Measurements from ENCODE around the gene SYNPR. TPM values are rescaled to one million over a fixed set of nuclear protein-coding genes. Genes with fewer than 3 reads are reported as not detected.
A peak's percentile ranks its signal among the peaks of the same experiment; 100 is the strongest.

The SYNPR gene
- total RNA-seq, 1 experiment from 2014 or later = 0.17 TPM

DNA sequence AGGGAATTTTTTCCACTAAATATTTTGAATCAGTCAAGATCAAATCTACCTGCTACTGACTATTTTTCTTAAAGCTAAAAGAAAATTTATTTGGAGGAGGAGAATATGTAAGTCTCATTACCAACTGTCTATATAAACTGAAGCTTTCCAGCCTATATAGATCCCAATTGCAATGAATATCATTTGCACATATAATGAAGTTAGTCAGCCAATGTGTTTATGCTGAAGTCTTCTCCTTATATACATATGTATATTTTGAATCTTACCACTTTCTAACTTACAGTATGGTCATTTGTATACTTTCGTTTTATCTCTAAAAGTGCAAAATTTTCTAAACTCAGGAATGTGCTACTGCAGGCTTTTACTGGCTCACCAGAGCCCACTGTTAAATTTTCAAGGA, 136.5 kb downstream of the SYNPR start:
- H3K4me1 Mint-ChIP-seq = peaks cover 13 to 37% of the 10 kb centered on the region in 2 experiments

More for the DNA sequence above, 136.5 kb downstream of the SYNPR start:
- peak overlapping the region in 2 of 3 experiments; percentile 92 to 95; a peak in 3 of 7 replicates for H3K27ac Mint-ChIP-seq
- H3K4ac ChIP-seq (ENCODE audit: low read depth, low read length) = no peak overlapping the region
- no peaks in the 10 kb centered on the region for H3K27me3 Mint-ChIP-seq (ENCODE audit: low read depth)
- TF ChIP-seq, protein P1, sequence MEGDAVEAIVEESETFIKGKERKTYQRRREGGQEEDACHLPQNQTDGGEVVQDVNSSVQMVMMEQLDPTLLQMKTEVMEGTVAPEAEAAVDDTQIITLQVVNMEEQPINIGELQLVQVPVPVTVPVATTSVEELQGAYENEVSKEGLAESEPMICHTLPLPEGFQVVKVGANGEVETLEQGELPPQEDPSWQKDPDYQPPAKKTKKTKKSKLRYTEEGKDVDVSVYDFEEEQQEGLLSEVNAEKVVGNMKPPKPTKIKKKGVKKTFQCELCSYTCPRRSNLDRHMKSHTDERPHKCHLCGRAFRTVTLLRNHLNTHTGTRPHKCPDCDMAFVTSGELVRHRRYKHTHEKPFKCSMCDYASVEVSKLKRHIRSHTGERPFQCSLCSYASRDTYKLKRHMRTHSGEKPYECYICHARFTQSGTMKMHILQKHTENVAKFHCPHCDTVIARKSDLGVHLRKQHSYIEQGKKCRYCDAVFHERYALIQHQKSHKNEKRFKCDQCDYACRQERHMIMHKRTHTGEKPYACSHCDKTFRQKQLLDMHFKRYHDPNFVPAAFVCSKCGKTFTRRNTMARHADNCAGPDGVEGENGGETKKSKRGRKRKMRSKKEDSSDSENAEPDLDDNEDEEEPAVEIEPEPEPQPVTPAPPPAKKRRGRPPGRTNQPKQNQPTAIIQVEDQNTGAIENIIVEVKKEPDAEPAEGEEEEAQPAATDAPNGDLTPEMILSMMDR (conservative IDR thresholded peaks at IDR 0.05) = no peak
- H3K23me2 ChIP-seq (ENCODE audit: insufficient read length, low read depth, low read length, poor library complexity, severe bottlenecking) = no peaks in the 10 kb centered on the region
- H4K5ac ChIP-seq (ENCODE audit: insufficient read length, low read depth, low read length) = no peak overlapping the region
- peak overlapping the region; percentile 45 for H3K4me2 ChIP-seq (ENCODE audit: insufficient read depth, insufficient read length, low read length)
- H2BK5ac ChIP-seq (ENCODE audit: insufficient read length, low read length) = no peak overlapping the region
- no peaks in the 10 kb centered on the region for H3K79me2 ChIP-seq (ENCODE audit: insufficient read depth, low read length)
- no peak overlapping the region for H2BK120ac ChIP-seq (ENCODE audit: low read depth, low read length, poor library complexity, severe bottlenecking)
- no peak for DNase-seq
- H3T11ph ChIP-seq (ENCODE audit: low read length) = no peak overlapping the region
- no peaks in the 10 kb centered on the region for H3K79me1 ChIP-seq (ENCODE audit: insufficient read depth, low read depth, low read length, poor library complexity, severe bottlenecking)
- no peak overlapping the region for H2BK15ac ChIP-seq (ENCODE audit: low read depth, low read length)
- H3K56ac ChIP-seq (ENCODE audit: insufficient read length, low read depth, low read length) = no peak overlapping the region
- H3K4me1 ChIP-seq (ENCODE audit: insufficient read depth, low read length) = peaks cover 5% of the 10 kb centered on the region; the same call in 1 of the 2 replicates
- H2AFZ ChIP-seq (ENCODE audit: low read length) = no peak overlapping the region
- no peak overlapping the region; a peak in 1 of 5 replicates for H3K4me3 Mint-ChIP-seq
- no peak overlapping the region for H2BK12ac ChIP-seq (ENCODE audit: insufficient read length, low read depth, low read length)
- no peak overlapping the region for H4K91ac ChIP-seq (ENCODE audit: insufficient read length, low read depth, low read length)
- no peak overlapping the region for H3K18ac ChIP-seq (ENCODE audit: insufficient read length, low read depth, low read length)
- H3K14ac ChIP-seq (ENCODE audit: insufficient read depth, low read length) = no peak overlapping the region
- no peaks in the 10 kb centered on the region for H4K20me1 ChIP-seq (ENCODE audit: control insufficient read depth, insufficient read depth, insufficient read length)
- H3K9ac ChIP-seq (ENCODE audit: extremely low read depth, insufficient read length, low read length) = no peak overlapping the region
- no CpG with 5 or more reads among the region's 1 CpG for WGBS (ENCODE audit: extremely low coverage, insufficient read length, low lambda C conversion rate)
- H3K27me3 ChIP-seq (ENCODE audit: insufficient read depth, low read length) = no peaks in the 10 kb centered on the region
- H3K9me3 Mint-ChIP-seq = no peaks in the 10 kb centered on the region; a peak in 2 of 5 replicates
- no peak overlapping the region for H4K8ac ChIP-seq (replicated peaks; ENCODE audit: insufficient read length, low read depth, low read length)
- H3K9me3 ChIP-seq (ENCODE audit: control insufficient read depth, low read depth, low read length) = no peaks in the 10 kb centered on the region
- no peak overlapping the region for H3K23ac ChIP-seq (ENCODE audit: insufficient read length, low read depth, low read length)
- no peak overlapping the region for H2AK5ac ChIP-seq (ENCODE audit: insufficient read length, low read length)
- H2BK20ac ChIP-seq (ENCODE audit: low read depth, low read length, poor library complexity, severe bottlenecking) = no peak overlapping the region
- peak overlapping the region; percentile 64 for H3K27ac ChIP-seq (ENCODE audit: insufficient read length, low read depth, low read length)
- H3K36me3 Mint-ChIP-seq (ENCODE audit: insufficient read depth in 1 of 3, low read depth in 3 of 3) = peaks cover 0 to 9% (median 3%) of the 10 kb centered on the region in 3 experiments; a peak in 4 of 7 replicates

Measured in H9 (cell line).